Right ventricle myocardium superior (tissue), 1 donor: ENCODE results near the gene ADAMTS16. TPM values are rescaled to one million over a fixed set of nuclear protein-coding genes. Genes with fewer than 3 reads are reported as not detected.

Experiments
- ATAC-seq: fragments of 200-7000 bp; cut with Tn5 transposase; one replicate; pipeline ENCODE4 v1.9.1; 2020; ENCODE audit warnings: mild to moderate bottlenecking; ENCODE audit not compliant: poor library complexity
- DNase-seq: peaks from one replicate; pipeline ENCODE4 v3.0.0-alpha.2; 2020
- intact Hi-C: fragments of 100-400 bp; cut with DNase I; formaldehyde crosslinking; loops from one replicate; pipeline ENCODE4 v1.11.2; 2022
- total RNA-seq: library from RNA; stranded (reverse); fragmentation: NEBNext Ultra II Directional; extraction: Animal tissue kit (Norgen Biotek cat#: 25700); gene quantifications from one replicate; pipeline ENCODE4 v1.2.1, GENCODE V29; 2021
- donor health status: DM: no; HTN: yes; CAD: no; lungs with severe emphysema.

ADAMTS16 gene
- total RNA-seq, 1 donor from 2014 or later: 0.05 TPM

DNA sequence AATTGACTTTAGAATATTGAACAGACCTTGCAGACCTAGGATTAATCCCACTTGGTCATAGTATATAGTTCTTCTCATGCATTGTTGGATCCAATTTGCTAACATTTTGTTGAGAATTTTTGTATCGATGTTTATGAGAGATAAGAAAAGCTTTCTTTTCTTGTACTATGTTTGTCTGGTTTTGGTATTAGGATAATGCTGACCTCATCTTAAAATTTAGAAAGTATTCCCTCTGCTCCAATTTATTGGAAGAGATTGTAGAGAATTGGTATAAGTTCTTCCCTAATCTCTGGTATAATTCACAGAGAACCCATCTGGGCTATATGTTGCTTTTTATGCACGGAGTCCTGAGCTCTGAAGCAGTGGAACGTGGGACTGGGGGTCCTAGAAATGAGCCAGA, 67.7 kb downstream of the ADAMTS16 start:
- ATAC-seq (no peak), DNase-seq (no peak)
- intact Hi-C loops: no loop called here

DNA sequence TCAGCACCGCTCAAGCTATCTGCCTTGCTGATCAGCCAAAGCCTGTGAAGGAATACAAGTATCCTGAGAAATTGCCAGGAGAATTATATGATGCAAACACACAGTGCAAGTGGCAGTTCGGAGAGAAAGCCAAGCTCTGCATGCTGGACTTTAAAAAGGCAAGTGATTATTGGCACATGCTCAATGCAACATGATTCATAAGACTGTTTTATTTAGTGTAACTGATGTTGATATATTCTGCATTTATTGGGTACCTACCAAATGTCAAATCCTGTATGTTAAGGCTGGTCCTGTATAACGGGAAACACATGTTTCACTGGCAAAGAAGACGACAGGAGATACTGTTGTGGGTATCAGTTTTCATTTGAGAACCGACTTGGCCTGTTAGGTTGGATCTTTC, 69.0 kb downstream of the ADAMTS16 start:
- no peak for ATAC-seq
- intact Hi-C loops: no loop called here

DNA sequence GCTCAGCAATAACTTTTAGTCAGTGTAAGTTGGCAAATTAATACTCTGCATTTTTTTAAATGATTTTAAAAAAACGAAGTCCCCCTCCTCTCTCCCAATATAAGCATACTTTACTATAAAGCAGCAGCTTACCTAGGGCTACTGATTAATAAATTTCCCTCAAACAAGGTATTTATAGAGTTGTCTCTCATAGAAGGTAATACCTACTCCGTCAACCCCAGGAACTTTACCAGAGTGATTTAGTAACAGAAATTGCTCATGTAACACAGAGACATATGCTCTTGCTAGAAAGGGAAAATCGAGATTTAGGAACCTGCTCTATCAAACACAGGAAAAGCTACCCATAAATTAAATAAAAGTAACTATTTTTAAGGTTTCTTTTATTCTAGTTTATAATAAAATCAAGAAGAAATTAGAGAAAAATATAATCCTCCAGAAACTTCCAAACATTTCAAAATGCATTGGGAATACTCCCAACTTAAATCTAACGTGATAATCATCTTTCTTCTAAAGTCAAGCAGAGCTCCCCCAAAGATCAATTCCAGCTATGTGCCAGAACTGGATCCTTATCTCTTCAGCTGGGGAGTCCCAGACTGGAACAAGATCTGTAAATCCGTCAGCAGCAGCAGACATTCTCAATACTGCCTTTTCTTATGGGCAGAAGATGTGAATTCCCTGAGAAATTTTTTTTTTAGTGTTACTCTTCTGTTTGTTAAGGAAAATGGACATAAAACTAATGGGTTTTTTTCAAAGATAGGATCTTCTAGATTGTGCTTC, 69.6 kb downstream of the ADAMTS16 start:
- intact Hi-C loops: no loop called here
- ATAC-seq: no peak
- DNase-seq: no peak

More for the DNA sequence above, 69.0 kb downstream of the ADAMTS16 start:
- DNase-seq: no peak

DNA sequence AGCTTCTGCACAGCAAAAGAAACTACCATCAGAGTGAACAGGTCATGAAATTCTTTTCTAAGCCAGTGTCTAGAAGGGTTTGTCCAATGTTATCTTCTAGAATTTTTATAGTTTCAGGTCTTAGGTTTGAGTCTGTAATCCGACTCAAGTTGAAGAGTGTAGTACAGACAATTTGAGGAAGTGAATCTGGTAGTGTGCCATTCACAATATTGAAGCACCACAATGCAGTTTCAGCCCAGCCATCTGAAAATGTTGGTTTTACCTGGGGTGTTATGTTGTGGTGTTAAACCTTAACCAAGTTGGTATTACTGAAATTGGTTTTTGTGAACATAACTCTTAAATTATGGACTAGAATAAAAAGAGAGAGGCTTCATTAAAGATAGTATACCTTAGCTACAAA, 77.2 kb downstream of the ADAMTS16 start:
- ATAC-seq: no peak

DNA sequence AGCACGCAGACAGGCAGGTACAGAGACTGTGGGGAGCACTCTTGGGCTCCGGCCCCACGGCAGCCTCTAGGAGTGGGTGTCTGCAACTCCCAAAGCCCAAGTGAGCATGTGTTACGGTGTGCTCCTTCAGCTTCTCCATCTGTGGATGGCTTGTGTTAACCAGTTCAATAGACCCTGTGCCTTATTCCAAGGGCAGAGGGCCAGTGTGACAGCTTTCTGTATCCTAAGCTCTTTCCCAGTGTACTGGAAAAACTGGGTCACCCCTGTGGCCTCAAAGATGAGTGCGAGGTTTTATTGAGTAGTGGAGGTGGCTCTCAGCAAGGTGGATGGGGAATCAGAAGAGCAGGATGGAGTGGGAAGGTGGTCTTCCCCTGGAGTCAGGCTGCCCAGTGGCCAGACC, 78.3 kb downstream of the ADAMTS16 start:
- DNase-seq: no peak
- intact Hi-C loops: no loop called here

More for the DNA sequence above, 77.2 kb downstream of the ADAMTS16 start:
- DNase-seq: no peak
- intact Hi-C loops: no loop called here

DNA sequence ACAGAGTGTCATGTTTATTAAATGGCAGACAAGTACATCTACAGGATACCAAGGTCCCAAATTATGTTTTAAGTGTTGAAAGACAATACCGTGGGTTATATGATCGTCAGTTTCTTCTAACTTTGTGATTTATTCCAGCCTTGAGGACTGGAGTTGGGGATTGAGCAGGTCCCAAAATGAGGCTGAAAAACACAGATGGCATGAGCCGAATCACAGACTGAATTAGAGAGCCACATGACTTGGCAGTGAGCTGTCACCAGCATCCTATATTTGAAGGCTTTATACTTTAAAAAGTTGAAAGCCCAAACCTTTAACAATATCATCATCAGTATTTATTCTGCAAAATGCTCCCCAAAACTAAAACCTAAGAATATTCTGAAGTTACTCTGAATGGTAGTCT, 79.4 kb downstream of the ADAMTS16 start:
- intact Hi-C loops: no loop called here
- DNase-seq (no peak), ATAC-seq (no peak)

More for the DNA sequence above, 78.3 kb downstream of the ADAMTS16 start:
- no peak for ATAC-seq

DNA sequence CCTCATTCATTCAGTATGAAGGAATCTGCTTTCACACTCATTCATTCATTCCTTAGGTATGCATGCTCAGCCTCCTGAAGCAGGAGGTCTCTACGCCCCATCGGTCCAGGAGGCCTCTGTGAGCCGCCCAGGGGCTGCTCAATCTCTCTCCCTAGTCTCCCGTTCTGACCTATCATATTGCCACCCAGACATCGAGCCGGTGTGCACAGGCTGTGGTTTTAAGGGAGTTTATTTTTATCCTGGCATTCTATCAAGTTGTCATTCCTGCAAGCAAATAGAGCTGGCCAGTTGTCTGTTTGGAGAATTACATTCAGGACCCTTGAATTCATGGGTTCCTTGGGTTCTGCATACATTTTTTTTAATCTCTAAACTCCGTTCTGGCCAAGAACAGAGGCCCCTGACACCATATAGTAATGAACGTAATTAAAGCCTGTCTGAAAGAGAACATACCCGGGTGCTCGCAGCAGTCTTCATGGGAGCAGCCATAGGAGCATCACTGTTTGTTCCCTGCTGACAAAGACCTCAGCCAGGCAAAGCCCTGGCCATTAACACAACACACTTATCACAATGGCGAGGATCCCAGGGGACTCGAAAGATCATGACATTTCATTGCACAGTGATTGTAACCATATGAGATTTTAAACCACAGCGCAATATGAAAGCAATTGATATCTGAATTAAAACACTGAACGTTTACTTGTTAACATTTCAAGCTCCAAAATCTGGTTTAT, 80.9 kb downstream of the ADAMTS16 start:
- DNase-seq (no peak), ATAC-seq (no peak)
- intact Hi-C loops: no loop called here

DNA sequence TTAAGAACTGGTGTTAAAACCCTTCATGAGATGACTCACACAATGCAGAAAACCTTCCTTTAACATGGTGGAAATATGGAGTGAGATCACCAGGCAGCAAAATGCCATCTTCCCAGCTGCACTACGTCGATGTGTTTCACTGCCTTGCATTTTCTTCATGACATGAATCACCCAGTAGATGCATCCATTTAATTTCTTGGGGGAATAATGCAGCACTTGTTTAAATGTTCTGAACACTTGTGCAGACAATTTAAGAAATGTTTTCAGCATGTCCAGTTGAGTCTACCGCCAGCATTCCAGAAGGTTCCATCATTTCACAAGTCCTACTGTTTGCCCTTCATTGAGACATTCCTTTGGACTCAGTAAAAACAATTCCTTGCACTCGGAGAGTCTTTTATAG, 81.6 kb downstream of the ADAMTS16 start:
- no peak for ATAC-seq
- intact Hi-C loops: no loop called here
- DNase-seq: no peak

DNA sequence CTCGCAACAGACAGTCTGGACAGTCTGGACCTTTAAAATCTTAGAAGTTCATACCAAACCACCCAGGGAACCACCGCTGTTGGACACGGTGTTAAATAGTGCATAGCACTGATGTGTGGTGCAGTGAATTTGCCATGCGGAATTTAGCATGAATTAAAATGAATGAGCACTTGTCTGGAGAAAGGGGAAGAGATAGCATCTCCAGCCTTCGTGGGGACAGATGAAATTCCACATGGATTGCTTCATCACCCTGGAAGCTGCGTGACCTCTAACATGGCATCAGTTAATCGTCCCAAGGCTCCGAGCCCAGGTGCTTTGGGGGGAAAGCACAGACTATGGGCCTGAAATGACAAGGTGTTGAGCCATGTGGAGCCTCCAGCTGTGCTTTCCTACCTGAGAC, 91.4 kb downstream of the ADAMTS16 start:
- ATAC-seq (no peak), DNase-seq (no peak)
- intact Hi-C loops: no loop called here

DNA sequence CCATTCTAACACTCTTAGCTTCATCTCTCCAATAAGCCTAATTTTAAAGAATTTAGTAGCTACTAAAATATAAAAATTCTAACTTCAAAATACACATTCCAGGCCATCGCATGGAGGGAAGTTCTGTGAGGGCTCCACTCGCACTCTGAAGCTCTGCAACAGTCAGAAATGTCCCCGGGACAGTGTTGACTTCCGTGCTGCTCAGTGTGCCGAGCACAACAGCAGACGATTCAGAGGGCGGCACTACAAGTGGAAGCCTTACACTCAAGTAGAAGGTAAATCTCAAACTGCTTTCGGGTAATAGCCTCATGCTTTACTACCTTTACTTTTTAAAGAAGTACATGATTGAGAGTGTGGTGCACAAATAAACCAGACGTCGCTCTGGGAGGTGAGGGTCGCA, 94.8 kb downstream of the ADAMTS16 start:
- no peak for DNase-seq
- intact Hi-C loops: no loop called here
- no peak for ATAC-seq

DNA sequence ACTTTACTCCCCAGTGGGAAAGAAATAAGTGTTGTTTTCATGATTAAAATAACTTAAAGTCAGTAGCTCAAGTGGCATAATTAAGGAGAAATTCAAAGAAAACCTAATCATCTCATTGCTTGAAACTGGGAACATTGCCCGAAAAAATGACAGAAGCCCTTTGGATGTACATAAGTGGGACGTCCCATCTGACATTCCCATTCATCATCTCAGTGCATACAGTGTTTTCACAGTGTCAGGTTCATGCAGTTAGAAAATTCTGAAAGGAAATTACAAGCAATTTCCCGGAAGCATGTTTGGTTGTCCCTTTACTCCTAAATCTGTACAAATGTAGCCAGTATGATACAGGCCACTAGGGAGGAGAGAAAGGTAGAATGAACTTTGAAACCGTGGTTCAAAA, 95.6 kb downstream of the ADAMTS16 start:
- intact Hi-C loops: no loop called here
- ATAC-seq: no peak
- no peak for DNase-seq

DNA sequence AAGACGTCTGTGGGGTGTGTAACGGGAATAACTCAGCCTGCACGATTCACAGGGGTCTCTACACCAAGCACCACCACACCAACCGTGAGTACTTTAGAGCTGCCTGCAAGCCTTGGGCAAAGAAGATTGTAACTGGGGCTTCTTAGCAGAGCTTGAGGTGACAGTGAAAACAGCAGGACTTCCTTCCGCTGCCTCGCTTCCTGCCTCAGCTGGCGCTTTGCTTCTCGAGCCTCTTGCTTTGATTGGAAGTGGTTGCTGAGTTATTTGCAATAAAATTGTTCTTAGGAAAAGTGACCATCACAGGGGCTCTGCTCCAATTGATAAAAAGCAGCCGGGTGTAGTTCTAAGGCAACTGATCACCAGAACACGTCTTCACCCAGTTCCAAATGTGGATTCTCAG, 99.1 kb downstream of the ADAMTS16 start:
- ATAC-seq (no peak), DNase-seq (no peak)
- intact Hi-C loops: no loop called here

DNA sequence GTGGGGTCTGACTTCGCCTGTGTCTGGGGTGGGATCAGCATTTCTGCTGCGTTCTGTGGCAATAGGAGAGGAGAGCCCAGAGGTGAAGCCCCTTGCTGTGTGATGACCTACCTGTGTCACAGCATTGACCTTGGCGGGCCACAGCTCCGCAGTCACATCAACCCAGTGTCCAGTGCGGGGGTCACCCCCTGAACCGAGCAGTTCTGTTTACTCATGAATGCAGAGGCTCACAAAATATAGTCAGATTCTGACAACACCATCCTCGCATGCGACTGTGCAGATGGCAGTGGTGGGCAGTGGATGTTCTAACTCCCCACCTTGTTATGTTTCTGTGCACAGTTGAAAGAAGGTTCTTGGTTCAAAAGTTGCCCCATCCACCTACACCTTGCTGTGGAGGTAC, 100.1 kb downstream of the ADAMTS16 start:
- intact Hi-C loops: no loop called here
- DNase-seq: no peak
- no peak for ATAC-seq

DNA sequence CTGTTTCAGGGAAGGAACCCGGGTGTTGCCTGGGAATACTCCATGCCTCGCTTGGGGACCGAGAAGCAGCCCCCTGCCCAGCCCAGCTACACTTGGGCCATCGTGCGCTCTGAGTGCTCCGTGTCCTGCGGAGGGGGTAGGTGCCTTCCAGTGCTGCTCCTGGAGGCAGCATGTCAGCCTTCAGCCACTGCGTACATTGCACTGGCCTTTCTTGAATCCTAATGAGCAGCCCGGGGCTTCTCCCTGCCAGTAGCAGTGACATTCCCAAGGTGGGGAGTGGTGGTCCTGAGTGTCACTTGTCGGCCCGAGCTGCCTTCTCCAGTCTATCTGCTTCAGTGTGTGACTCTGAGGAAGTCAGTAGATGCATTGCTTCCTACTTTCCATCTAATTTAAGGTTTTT, 101.9 kb downstream of the ADAMTS16 start:
- intact Hi-C loops: no loop called here
- no peak for DNase-seq
- ATAC-seq: no peak

DNA sequence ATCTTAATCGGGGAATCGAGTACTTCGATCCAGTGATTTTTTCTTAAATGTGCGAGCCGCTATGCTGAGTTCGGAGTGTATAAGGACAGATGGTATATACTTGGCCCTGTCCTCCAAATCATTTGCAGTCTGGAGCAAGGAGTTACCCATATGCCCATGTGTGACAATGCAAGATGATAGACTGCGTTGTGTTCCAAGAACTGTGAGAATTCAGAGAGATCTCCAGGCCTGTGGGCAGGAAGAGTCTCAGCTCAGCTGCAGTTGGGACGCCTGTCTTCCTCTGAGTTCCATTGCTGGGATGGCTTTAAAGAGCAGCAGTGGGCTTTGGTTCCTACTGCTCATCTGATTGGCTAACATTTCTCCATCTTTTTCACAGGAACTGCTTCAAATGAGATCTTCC, 106.6 kb downstream of the ADAMTS16 start:
- DNase-seq (no peak), ATAC-seq (no peak)
- intact Hi-C loops: no loop called here

DNA sequence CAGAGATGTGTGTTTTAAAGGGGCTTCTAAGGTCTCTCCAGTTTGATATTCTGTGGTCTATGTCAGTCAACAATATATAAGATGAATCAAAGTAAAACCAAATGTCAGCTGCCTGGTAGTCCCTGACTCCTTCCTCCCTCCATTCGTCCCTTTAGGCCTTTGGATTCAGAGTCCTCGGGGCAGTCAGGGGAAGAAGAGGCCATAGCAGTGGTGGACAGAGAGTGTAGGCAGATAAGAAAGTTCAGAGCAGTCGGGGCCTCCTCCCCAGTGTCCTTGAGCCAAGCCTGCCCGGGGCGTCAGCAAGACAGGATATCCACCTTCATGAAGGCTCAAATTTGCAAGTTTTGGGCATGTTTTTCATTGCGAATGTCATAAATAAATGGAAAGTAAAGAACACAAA, 110.6 kb downstream of the ADAMTS16 start:
- intact Hi-C loops: no loop called here
- no peak for DNase-seq
- ATAC-seq: no peak

DNA sequence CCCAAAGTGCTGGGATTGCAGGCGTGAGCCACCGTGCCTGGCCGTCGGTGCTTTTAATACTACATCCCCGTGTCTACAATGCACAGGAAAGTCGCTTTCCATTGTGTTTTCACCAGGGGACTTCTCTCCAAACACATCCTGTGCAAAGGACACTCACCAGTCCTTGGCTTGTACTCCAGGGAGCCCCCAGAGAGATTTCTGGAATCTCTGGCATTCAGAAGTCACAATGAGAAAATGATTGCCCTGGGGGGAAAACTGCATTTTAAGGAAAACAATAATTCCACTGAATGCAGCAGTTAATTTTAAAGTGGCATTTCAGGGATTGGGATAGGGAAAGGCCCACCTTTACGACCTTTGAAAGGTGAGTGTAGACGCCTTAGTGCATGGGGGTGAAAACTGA, 112.0 kb downstream of the ADAMTS16 start:
- DNase-seq (no peak), ATAC-seq (no peak)
- intact Hi-C loops: no loop called here

DNA sequence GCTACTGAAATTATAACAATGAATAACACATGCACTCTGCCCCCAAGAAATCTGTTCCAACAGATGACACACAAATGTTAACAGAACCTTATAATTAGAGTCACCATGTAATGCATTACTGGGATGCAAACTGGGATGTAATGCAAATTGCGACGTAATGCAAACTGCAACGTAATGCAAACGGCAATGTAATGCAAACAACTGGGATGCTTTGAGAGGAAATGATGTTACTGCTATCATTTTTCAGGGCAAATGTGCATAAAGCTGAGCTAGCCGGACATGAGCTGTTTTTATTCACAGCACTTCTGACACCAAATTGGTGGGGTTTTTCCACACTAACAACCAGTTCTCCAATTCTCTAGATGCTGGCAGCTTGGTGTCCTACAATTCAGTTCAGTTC, 117.2 kb downstream of the ADAMTS16 start:
- intact Hi-C loops: no loop called here
- no peak for ATAC-seq
- no peak for DNase-seq

DNA sequence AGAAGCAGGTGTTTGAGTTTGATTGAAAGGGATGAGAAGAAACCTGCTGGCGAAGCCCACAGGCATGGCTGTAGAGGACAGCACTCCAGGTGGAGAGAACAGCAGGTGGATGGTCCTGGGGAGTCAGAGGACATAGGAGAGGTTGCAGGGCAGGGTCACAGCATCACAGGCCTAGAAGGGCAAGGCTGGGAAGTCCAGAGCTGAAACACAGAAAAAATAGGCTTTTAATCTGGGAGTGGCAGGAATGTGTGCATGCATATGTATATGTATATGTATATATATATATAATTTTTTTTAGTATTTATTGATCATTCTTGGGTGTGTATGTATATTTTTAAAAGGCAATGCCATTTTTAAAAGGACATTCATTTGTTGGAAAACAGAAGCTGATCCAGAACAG, 118.4 kb downstream of the ADAMTS16 start:
- no peak for DNase-seq
- intact Hi-C loops: no loop called here
- ATAC-seq: no peak

DNA sequence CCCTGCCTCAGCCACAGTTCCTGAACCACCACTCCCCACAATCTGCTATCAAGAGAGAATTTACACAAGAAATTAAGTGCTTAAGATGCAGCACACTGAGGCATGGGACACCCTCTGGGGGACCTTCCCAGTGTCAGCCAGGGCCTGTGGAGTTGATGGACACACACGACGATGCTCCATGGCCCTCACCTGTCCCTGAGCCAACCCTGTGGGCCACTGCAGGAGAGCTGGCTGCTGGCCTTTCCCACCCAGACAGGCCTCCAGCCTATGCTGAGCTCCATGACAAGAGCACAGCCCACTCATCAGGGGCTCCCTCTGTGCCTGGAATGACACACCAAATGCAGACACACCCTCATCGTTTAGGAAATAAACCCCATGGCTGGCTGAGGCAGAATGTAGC, 124.6 kb downstream of the ADAMTS16 start:
- intact Hi-C loops: no loop called here
- ATAC-seq: no peak

More for the DNA sequence above, 124.6 kb downstream of the ADAMTS16 start:
- no peak for DNase-seq
